Nucleus accumbens (tissue), 56 donors: ENCODE data around the gene CD99L2.
"Not testable (repeated sequence)": the region's sequence is repeated elsewhere in the genome, so short reads cannot be mapped to it uniquely, and the experiment has no call there.

Experiments used
- DNase-seq, 56 donors: peaks; one replicate each; lab custom pipeline; 2025; lab: John Stamatoyannopoulos, UW

CD99L2 gene

DNA sequence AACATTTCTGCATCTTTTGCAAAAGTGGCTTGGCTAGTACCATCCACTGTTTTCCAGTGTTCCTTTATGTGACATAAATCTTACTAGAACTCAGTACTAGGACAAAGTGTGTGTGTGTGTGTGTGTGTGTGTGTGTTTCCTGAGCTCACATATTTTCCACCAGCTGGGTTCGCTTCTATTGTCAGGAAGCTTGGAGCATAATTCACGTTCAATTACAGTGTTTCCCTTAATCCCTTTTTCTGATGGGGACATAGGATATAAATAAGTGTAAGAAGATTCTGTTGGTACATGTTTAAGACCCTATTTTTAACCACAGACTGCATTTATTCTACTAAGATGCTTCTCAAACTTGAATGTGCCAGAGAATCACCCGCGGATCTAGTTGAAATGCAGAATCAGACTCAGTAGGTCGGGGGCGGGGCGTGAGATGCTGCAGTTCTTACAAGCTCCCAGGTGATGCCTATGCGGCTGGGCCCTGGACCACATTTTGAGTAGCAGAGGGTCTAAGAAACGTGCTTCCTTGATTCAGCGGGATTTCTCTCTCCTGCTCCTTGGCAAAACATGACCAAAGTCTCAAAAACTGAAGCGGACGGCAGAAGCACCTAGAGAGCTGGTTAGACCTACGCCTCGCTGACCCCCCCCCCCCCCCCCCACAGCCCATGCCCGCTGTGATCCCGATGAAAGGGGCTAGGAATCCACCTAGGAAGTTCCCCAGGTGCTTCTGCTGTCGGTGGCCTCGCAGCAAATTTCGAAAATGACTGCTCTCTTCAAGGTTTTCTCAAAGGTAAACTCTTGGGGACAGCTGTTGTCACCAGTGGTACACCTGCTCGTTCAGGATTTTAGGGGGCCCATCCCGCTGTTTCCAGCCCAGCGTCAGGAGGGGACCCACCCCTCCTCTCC lies 797 bp downstream of the CD99L2 start:
- DNase-seq: peak in 26 of 56 donors; percentile 1 to 62 (median 14)

- DNase-seq: no peak
These were observed 1.8 kb downstream of the CD99L2 start for GRCh38 chrX:150896632-150897031.

- DNase-seq: no peak
These were observed 4.5 kb downstream of the CD99L2 start for GRCh38 chrX:150893936-150894335.

DNA sequence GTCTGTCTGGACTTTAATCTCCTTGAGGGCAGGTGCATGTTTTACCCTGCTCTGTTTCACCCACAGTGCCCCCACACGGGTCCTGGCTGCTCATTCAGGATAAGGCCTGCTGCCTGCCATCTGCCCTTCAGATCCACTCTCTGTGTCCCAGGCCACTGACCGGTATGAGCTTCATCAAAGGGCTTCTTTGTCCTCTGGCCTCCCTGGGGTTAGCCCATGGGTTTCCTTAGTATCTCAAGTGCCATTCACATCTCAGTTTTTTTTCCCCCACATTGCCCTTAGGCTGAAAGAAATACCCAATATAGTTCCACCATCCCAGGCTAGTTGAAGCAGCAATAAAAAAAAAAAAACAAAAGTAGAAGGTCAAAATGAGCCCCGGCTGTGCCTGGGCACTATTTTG lies 9.3 kb downstream of the CD99L2 start:
- peak in 1 of 56 donors; percentile 2 for DNase-seq

GRCh38 chrX:150887906-150888465 lies 10.5 kb downstream of the CD99L2 start:
- peak in 14 of 56 donors; percentile 0 to 25 (median 6) for DNase-seq

- DNase-seq: not testable (repeated sequence)
These were observed 11.2 kb downstream of the CD99L2 start for GRCh38 chrX:150887268-150887667.

- no peak for DNase-seq
These were observed 12.1 kb downstream of the CD99L2 start for GRCh38 chrX:150886381-150886780.

- no peak for DNase-seq
These were observed 17.7 kb downstream of the CD99L2 start for GRCh38 chrX:150880808-150881165.

- DNase-seq: no peak
These were observed 18.3 kb downstream of the CD99L2 start for GRCh38 chrX:150879855-150880807.

GRCh38 chrX:150875621-150876020 lies 22.8 kb downstream of the CD99L2 start:
- DNase-seq: not testable (repeated sequence)

DNA sequence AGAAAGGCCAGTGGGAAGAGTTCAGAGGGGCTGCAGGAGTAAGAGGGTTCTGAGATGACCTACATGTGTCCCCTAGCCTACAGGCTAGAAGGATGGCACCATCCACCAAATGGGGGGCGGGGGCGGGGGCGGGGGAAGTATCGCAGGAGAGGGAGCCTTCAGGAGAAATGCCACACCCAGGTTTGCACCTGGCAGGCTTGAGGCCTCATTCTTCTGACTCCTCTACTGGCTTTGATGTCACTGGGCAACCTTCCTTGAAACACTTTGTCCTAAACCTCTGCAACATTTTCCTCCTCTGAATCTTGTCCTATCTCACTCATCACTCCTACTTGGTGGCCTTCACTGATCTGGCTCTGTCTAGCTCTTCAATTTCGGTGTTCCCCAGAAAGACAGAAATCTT lies 24.0 kb downstream of the CD99L2 start:
- no peak for DNase-seq

- DNase-seq: no peak
These were observed 24.9 kb downstream of the CD99L2 start for GRCh38 chrX:150873616-150874015.

GRCh38 chrX:150872773-150873336 lies 25.6 kb downstream of the CD99L2 start:
- DNase-seq: no peak

DNA sequence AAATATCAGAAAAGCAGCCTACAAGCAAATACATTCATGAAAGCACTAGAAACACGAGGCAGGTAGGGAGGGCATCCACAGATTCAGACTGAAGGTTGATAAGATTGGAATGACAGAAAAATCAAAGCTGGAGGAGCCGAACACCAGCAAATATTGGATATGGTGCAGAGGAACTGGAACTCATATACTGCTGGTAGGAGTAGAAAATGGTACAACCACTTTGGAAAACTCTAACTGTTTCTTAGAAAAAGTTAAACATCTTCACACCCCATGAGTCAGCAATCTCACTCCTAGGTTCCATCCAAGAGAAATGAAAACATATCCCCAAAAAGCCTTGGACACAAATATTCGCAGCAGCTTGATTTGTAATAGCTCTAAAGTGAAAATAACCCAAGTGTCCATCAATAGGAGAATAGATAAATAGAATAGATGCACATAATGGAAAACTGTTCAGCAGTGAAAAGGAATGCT lies 27.1 kb downstream of the CD99L2 start:
- no peak for DNase-seq

- peak in 6 of 56 donors; percentile 1 to 31 (median 7) for DNase-seq
These were observed 27.8 kb downstream of the CD99L2 start for GRCh38 chrX:150870487-150871340.

- DNase-seq: no peak
These were observed 28.4 kb downstream of the CD99L2 start for GRCh38 chrX:150870029-150870428.

- peak in 11 of 56 donors; percentile 0 to 9 (median 2) for DNase-seq
These were observed 29.0 kb downstream of the CD99L2 start for GRCh38 chrX:150869450-150869849.

DNA sequence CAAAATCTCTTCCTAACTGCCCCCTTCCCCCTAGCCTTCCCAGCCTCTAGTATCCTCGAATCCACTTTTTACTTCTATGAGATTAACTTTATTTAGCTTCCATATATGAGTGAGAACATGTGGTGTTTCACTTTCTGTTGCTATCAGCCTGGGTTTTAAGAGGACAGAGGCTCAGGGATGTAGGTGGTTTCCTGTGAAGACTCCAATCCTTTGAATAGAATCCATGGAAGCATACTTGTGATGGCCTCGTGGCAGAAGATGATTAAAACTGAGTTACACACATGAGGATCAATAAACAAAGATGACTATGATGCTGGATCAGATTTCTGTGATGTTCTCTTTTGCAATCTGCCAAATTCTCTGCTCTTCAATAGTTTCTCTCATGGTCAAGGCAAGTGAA lies 29.8 kb downstream of the CD99L2 start:
- no peak for DNase-seq

- DNase-seq: no peak
These were observed 34.3 kb downstream of the CD99L2 start for GRCh38 chrX:150864127-150864526.
